NB4 (cell line): ENCODE data around the gene CNTN6.

Experiments used
- DNase-seq: peaks from one replicate; pipeline ENCODE4 v3.0.0; 2010; ENCODE audit warnings: low read depth
- H3K4me3 ChIP-seq: one replicate; pipeline ENCODE4 v1.5.1; 2011; ENCODE audit warnings: mild to moderate bottlenecking, low read depth, low read length, moderate library complexity
- MYC ChIP-seq: IDR thresholded peaks from 2 replicates; pipeline ENCODE4 v1.6.1; 2011; ENCODE audit warnings: low read depth, low read length
- POLR2A ChIP-seq: IDR thresholded peaks from 2 replicates; pipeline ENCODE4 v1.6.1; 2011; ENCODE audit warnings: mild to moderate bottlenecking; ENCODE audit not compliant: insufficient read length; ENCODE audit errors: extremely low read depth
- TF ChIP-seq, protein P1 (sequence below): IDR thresholded peaks from one replicate; pipeline ENCODE4 v1.5.1; 2012; ENCODE audit warnings: low read depth, low read length
- TF ChIP-seq, protein P2 (sequence below): IDR thresholded peaks from 2 replicates; pipeline ENCODE4 v1.6.1; 2011; ENCODE audit warnings: low read depth, low read length

Gene CNTN6

DNA sequence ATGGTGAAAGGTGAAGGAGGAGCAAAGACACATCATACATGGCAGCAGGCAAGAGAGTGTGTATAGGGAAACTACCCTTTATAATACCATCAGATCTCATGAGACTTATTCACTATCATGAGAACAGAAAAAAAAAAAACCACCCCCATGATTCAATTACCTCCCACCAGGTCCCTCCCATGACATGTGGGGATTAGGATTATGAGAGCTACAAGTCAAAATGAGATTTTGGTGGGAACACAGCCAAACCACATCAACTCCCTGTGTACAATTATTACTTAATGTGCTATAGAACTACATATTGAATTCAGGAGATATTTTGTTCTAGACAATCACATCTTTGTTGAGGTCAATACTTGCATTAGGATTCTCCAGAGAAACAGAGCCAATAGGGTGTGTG lies 313.4 kb downstream of the CNTN6 start:
- DNase-seq, result no peak
- TF ChIP-seq POLR2A, result no peak
- TF ChIP-seq, protein P1, sequence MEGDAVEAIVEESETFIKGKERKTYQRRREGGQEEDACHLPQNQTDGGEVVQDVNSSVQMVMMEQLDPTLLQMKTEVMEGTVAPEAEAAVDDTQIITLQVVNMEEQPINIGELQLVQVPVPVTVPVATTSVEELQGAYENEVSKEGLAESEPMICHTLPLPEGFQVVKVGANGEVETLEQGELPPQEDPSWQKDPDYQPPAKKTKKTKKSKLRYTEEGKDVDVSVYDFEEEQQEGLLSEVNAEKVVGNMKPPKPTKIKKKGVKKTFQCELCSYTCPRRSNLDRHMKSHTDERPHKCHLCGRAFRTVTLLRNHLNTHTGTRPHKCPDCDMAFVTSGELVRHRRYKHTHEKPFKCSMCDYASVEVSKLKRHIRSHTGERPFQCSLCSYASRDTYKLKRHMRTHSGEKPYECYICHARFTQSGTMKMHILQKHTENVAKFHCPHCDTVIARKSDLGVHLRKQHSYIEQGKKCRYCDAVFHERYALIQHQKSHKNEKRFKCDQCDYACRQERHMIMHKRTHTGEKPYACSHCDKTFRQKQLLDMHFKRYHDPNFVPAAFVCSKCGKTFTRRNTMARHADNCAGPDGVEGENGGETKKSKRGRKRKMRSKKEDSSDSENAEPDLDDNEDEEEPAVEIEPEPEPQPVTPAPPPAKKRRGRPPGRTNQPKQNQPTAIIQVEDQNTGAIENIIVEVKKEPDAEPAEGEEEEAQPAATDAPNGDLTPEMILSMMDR, result no peak
- TF ChIP-seq, protein P2, sequence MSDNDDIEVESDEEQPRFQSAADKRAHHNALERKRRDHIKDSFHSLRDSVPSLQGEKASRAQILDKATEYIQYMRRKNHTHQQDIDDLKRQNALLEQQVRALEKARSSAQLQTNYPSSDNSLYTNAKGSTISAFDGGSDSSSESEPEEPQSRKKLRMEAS, result no peak
- TF ChIP-seq MYC, result no peak
- no peak overlapping the region for H3K4me3 ChIP-seq

DNA sequence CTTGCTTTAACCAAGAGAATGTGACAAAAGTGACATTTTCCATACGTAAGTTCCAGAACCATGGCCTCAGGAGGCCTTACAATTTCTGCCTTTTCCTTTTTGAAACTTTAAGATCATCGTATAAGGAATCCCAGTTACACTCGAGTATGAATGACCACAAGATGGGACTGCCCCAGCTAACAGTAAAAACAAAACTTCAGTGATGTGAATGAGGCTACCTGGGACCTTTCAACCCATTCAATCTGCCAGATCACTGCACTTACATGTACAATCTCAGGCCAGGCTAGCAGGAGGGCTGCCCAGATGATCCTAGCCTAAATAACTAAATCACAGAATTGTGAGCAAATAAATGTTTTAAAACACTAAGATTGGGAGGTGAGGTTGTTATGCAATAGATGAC lies 328.8 kb downstream of the CNTN6 start:
- TF ChIP-seq MYC (no peak), POLR2A (no peak)
- TF ChIP-seq, protein P1, result no peak
- TF ChIP-seq, protein P2, result no peak

DNA sequence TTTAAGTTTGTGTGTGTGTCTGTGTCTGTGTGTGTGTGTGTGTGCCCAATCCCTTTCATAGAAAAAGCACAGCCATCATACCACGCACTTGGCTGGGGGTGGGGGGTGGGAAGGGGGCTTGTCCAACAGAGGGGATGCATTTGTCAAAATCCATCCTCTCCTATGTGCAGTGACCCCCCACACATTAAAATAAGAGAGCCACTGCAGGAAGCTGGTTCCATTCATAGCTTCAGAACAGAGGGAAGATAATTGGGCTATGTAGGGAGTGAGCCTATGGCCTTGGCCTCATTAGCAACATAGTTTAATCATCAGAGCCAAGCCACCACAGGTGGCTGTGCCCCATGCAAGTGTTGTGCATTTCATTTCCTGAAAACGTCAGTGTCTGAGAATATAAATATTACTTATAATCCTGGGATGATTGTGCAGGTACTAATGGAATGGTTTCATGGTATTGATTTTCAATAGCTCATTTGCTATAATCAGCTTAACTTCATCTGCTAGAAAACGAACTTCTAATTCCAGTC lies 330.8 kb downstream of the CNTN6 start:
- H3K4me3 ChIP-seq, result no peak overlapping the region
- DNase-seq, result no peak
- TF ChIP-seq POLR2A, result no peak
- TF ChIP-seq, protein P2, result no peak
- TF ChIP-seq, protein P1, result no peak
- no peak for TF ChIP-seq MYC

More for the DNA sequence above, 328.8 kb downstream of the CNTN6 start:
- no peak overlapping the region for H3K4me3 ChIP-seq
- no peak for DNase-seq

DNA sequence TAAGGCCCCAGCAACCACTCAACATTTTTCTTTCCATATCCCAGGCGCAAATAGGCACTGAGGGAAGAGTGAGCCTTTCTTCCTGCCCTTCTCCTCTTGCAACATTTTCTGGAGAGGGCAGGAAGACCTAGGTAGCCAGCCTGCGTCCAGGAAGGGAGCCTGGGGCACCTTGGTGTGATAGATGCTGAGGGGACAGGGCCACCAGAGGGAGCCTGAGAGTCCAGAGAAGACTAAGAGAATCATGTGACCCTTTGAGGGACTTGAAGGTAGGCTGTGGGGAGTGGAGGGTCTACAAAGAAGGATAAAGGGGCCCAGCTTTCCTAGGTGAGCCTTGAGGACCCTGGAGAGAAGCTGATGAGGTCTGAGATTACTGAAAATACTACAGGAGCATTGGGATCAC lies 346.6 kb downstream of the CNTN6 start:
- peak; percentile 33 for DNase-seq
- no peak overlapping the region for H3K4me3 ChIP-seq
- TF ChIP-seq MYC (no peak), POLR2A (no peak)
- TF ChIP-seq, protein P2, result no peak
- TF ChIP-seq, protein P1, result peak; percentile 51

DNA sequence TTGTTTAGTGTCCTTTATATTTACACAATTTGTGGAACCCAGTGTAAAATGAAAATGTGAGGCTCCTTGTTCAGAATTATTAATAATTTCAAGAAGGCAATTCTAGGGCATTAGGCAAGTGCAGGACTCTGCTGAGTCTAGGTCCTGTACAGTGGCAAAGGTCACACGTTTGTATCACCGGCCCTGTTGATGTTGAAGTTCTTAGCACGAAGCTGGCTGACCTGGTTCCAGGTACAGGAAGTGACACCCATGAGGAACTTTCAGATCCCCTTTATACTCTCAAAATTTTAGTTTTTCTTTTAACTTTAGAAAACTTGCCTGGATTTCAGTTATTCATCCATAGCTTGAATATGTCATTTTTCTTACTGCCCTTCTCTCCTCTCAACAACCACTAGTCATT lies 349.4 kb downstream of the CNTN6 start:
- DNase-seq, result no peak
- no peak overlapping the region for H3K4me3 ChIP-seq
- TF ChIP-seq, protein P1, result no peak
- no peak for TF ChIP-seq MYC

DNA sequence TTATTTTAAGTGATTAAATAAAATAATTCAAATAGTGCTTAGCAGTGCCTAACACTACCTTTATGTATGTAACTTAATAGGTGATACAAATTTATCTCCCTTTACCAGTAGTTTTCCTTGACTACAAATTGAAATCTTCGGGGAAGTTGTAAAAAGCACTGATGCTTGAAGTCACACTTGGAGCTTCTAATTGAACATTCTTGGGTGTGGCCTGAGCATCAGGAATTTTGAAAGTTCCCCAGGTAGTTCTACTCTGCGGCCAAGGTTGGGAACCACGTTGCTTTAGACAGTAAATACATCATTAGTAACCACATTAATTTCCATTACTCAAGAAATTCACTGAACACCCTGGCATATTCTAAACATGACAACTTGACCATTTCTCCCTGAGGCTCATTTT lies 351.4 kb downstream of the CNTN6 start:
- DNase-seq, result no peak
- no peak overlapping the region for H3K4me3 ChIP-seq
- TF ChIP-seq MYC (no peak), POLR2A (no peak)
- TF ChIP-seq, protein P1, result no peak
- TF ChIP-seq, protein P2, result no peak
